GM21717 (cell line): Measurements from ENCODE around the gene PITPNB.

Source experiments
- ATAC-seq: cut with Tn5 transposase; IDR thresholded peaks from one replicate; pipeline ENCODE4 v1.9.1; 2021; ENCODE audit warnings: mild to moderate bottlenecking, moderate library complexity; ENCODE audit not compliant: unreplicated experiment

The PITPNB gene

GRCh38 chr22:27804470-27805297 lies 114.4 kb downstream of the PITPNB start:
- ATAC-seq, result no peak

- ATAC-seq, result no peak
These were observed 115.1 kb downstream of the PITPNB start for GRCh38 chr22:27803841-27804415.

- no peak for ATAC-seq
These were observed 116.5 kb downstream of the PITPNB start for GRCh38 chr22:27802346-27803073.
